ENCODE results near the gene PSMD9.

The PSMD9 gene

GRCh38 chr12:121966959-121967358, 78.4 kb downstream of the PSMD9 start:
- H3K36me3 ChIP-seq (ENCODE audit: low read depth), result peaks cover 56% of the 10 kb centered on the region
- H3K27me3 ChIP-seq (ENCODE audit: insufficient read depth, poor library complexity, severe bottlenecking), result no peaks in the 10 kb centered on the region
- peaks cover 17% of the 10 kb centered on the region for H3K4me1 ChIP-seq (ENCODE audit: insufficient read depth, poor library complexity, severe bottlenecking)
- no peak for TF ChIP-seq CTCF (IDR thresholded peaks at IDR 0.05; ENCODE audit: poor library complexity, severe bottlenecking)
- DNase-seq (ENCODE audit: low spot score) (no peak), ATAC-seq (ENCODE audit: low read depth) (no peak)
- no peak overlapping the region for H3K4me3 ChIP-seq (ENCODE audit: severe bottlenecking)
- H3K27ac ChIP-seq (ENCODE audit: poor library complexity, severe bottlenecking), result no peak overlapping the region
- no peaks in the 10 kb centered on the region for H3K9me3 ChIP-seq (ENCODE audit: severe bottlenecking)
